Measurements from ENCODE around the gene OGA. TPM values are rescaled to one million over a fixed set of nuclear protein-coding genes. Genes with fewer than 3 reads are reported as not detected.

OGA gene
- total and polyA plus RNA-seq, 9 of the 15 experiments (the other 6 are each of a cell fraction or from before 2014, with no cell fraction given), result 13.5 to 73.5 (median 59.5) TPM

DNA sequence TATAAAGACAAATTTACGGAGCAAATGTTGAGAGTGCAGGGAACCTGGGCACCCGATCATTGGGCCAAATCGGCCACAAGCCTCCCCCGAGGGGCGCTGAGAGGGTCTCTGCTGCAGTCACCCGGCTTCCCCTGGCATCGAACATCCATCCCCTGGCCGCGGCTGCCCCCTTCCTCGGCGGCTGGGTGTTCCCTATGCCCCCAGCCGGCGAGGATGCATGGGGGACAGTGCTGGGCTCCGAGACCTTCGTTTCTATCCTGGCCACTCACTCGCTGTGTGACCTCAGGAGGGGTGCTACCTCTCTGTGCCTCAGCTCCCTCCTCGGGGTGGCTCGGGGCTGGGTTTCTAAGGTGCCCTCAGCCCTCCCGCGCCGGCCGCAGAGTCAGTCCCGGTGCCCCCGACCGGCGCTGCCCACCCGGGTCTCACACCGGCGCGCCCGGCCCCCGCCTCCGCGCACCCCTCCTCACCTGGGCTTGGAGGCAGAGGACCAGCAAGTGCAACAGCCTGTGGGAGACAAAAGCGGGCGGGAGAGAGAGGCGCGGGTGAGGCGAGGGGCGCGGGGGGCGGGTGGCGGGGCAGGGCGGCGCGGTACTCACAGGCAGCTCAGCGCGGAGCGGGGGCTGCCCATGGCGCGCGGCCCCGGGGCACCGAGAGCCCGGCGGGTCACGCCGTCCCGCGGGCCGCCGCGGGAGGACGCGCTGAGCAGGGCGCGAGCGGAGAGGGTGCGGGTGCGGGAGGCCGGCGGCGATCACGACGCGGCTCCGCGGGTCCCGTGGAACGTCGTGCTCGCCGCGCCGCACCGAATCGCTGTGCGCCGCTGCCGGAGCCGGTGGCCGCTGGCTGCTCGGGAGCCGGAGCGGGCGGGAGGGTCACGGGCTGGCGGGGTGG lies 42.7 kb downstream of the OGA start, which contains the start of gene FGF8:
Gene FGF8 (minus strand): TSS at position 842 of the 888 bp plus-strand sequence. CDS start 214 bp downstream, at position 628.
- Histone ChIP-seq H4K20me1 (replicated peaks; ENCODE audit: control insufficient read depth, insufficient read depth, low read length) (peaks cover 5% of the 10 kb centered on the region), H3K27ac (ENCODE audit: extremely low read depth, low read depth, low read length) (no peak within 1 kb of the TSS), H3K79me2 (ENCODE audit: control insufficient read depth, insufficient read depth, low read length) (no peaks in the 10 kb centered on the region), H3K27me3 (ENCODE audit: control insufficient read depth in 2 of 2, insufficient read depth in 2 of 2, low read length in 2 of 2) (peaks cover 4 to 5% of the 10 kb centered on the region in 2 experiments; a peak in 1 of 5 replicates), H3K4me2 (ENCODE audit: insufficient read depth, low read length) (no peak within 1 kb of the TSS), H2AFZ (ENCODE audit: low read depth, low read length) (no peak within 1 kb of the TSS), H3K9ac (ENCODE audit: insufficient read depth in 1 of 2, low read depth in 2 of 2, low read length in 2 of 2) (no peak within 1 kb of the TSS), H3K4me3 (no peak within 1 kb of the TSS), H3K36me3 (ENCODE audit: control insufficient read depth, insufficient read depth, low read length) (peaks cover 8% of the 10 kb centered on the region; the same call in 2 of the 3 replicates), H3K4me1 (replicated peaks in 1 of 2; ENCODE audit: control insufficient read depth in 2 of 2, insufficient read depth in 2 of 2, low read length in 2 of 2) (peaks cover 6 to 40% of the 10 kb centered on the region in 2 experiments), H3K9me1 (ENCODE audit: control insufficient read depth, insufficient read depth, low read length) (no peaks in the 10 kb centered on the region), H3K9me3 (replicated peaks; ENCODE audit: control insufficient read depth, insufficient read depth, low read depth, low read length) (no peaks in the 10 kb centered on the region)
- BruUV-seq (replicated peaks), result no TSS peak
- 53% methylated on average over 9 of the region's 98 CpGs for WGBS (ENCODE audit: insufficient coverage, low coverage, missing lambda C conversion rate)
- ChIA-PET CTCF (ENCODE audit: low intra/inter-chr PET ratio) (no interaction called here), POLR2A (no interaction called here)
- in situ Hi-C loops (cut with MboI) (no loop called here), intact Hi-C loops (cut with micrococcal nuclease) (no loop called here)
- FAIRE-seq (no peak), ATAC-seq (no peak), DNase-seq (ENCODE audit: extremely low read depth in 1 of 4, low spot score in 3 of 4) (no peak)
- TF ChIP-seq ZNF407 (IDR thresholded peaks at IDR 0.05; ENCODE audit: low read depth) (no peak), ZNF41 (CRISPR knock-in tag; conservative IDR thresholded peaks at IDR 0.05) (no peak), EHMT2 (IDR thresholded peaks at IDR 0.05) (no peak), E4F1 (CRISPR knock-in tag; IDR thresholded peaks at IDR 0.05; ENCODE audit: borderline replicate concordance) (no peak), HDAC3 (IDR thresholded peaks at IDR 0.05; ENCODE audit: borderline replicate concordance, partially characterized antibody) (no peak)
- TF ChIP-seq, protein P1, sequence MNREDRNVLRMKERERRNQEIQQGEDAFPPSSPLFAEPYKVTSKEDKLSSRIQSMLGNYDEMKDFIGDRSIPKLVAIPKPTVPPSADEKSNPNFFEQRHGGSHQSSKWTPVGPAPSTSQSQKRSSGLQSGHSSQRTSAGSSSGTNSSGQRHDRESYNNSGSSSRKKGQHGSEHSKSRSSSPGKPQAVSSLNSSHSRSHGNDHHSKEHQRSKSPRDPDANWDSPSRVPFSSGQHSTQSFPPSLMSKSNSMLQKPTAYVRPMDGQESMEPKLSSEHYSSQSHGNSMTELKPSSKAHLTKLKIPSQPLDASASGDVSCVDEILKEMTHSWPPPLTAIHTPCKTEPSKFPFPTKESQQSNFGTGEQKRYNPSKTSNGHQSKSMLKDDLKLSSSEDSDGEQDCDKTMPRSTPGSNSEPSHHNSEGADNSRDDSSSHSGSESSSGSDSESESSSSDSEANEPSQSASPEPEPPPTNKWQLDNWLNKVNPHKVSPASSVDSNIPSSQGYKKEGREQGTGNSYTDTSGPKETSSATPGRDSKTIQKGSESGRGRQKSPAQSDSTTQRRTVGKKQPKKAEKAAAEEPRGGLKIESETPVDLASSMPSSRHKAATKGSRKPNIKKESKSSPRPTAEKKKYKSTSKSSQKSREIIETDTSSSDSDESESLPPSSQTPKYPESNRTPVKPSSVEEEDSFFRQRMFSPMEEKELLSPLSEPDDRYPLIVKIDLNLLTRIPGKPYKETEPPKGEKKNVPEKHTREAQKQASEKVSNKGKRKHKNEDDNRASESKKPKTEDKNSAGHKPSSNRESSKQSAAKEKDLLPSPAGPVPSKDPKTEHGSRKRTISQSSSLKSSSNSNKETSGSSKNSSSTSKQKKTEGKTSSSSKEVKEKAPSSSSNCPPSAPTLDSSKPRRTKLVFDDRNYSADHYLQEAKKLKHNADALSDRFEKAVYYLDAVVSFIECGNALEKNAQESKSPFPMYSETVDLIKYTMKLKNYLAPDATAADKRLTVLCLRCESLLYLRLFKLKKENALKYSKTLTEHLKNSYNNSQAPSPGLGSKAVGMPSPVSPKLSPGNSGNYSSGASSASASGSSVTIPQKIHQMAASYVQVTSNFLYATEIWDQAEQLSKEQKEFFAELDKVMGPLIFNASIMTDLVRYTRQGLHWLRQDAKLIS (CRISPR knock-in tag; IDR thresholded peaks at IDR 0.05), result no peak

All from K562 (cell line).